HG02588 (cell line): Measurements from ENCODE around the gene CFAP90.

Source experiments
- ATAC-seq: cut with Tn5 transposase; IDR thresholded peaks from one replicate; pipeline ENCODE4 v1.9.1; 2021; ENCODE audit warnings: mild to moderate bottlenecking, moderate library complexity; ENCODE audit not compliant: unreplicated experiment

Gene CFAP90

DNA sequence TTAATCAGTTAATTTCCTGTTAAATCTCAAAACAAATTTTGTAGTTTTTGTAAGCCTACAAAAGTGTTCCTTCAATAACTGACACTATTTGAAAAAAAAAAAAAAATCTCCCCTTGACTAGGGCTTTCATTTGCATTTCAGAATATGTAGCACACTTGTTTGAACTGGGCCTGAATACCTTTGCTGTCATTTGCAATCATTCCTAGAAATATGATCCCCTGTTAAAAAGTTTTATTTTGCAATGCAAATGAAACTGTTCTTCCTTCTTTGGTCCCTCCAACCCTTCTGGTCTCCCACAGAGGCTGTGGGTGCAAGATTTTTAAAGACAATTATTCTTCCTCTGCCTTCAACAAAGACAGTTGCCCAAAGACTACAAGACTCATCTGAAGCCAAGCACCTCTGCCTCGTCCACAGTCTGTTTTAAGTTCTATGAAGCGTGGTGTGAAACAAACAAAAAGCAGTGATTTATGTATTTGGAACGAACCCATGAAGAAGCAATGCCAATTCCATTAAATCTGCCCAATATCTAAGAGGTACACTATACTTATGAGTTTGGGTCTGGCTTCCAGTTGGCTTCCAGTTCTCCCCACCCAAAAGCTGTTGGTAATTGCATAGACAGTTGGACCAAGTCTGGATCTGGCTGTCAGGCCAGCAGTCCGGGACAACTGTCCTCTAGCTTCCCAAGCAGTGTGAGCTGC lies 66.1 kb downstream of the CFAP90 start:
- ATAC-seq: no peak

DNA sequence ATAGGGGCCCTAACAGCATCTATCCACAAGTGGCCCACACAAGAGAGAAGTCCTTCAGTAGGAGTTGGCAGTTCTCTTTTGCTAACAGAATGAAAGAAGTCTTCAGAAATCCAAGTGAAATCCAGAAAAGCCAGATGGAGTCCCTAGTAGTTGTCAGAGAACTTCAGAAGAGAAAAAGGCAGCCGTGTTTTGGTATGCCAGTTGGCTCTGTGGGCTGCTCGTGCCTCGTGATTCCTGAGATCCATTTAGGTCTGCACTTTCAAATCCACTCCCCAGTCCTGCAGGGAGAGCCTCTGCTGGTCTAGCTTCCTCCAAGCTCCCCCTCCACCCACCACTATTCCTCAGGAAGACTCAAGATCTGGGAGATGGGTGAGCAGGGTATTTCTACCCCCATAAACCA lies 69.0 kb downstream of the CFAP90 start:
- no peak for ATAC-seq
